Stomach (tissue), 9 donors: ENCODE measurements around the gene MMP8. TPM values are rescaled to one million over a fixed set of nuclear protein-coding genes. Genes with fewer than 3 reads are reported as not detected.
"Not testable (repeated sequence)": the region's sequence is repeated elsewhere in the genome, so short reads cannot be mapped to it uniquely, and the experiment has no call there.

Experiments
- DNase-seq, 2 donors: peaks; one replicate each; pipeline versions ENCODE4 v3.0.0 to v3.0.0-alpha.2; 2013 to 2019
- H3K27ac ChIP-seq, 5 donors: fragments of 200-600 bp in 4 of 5; sonication (generic) in 4 of 5; one replicate each; pipeline ENCODE4 v1.5.1; 2013 to 2019; ENCODE audit warnings: mild to moderate bottlenecking in 1 of 5, moderate library complexity in 1 of 5
- H3K27me3 ChIP-seq, 3 donors: fragments of 200-600 bp; sonication (generic); one replicate each; pipeline ENCODE4 v1.5.1; 2017 to 2019; ENCODE audit warnings: mixed run types in 1 of 3
- H3K36me3 ChIP-seq, 4 donors: fragments of 200-600 bp; sonication (generic); 1 replicate in 3 of 4; 2 replicates in 1 of 4; pipeline ENCODE4 v1.5.1; 2016 to 2019
- H3K4me1 ChIP-seq, 4 donors: fragments of 200-600 bp; sonication (generic); one replicate each; pipeline ENCODE4 v1.5.1; 2016 to 2019
- H3K4me3 ChIP-seq, 4 donors: fragments of 200-600 bp; sonication (generic) in 3 of 4; one replicate each; pipeline ENCODE4 v1.5.1; 2016 to 2019; ENCODE audit warnings: mild to moderate bottlenecking in 1 of 4
- H3K9me3 ChIP-seq, 4 donors: fragments of 200-600 bp; sonication (generic); one replicate each; pipeline ENCODE4 v1.5.1; 2016 to 2019
- EP300 ChIP-seq: sonication (generic); formaldehyde crosslinking; IDR thresholded peaks from one replicate; pipeline ENCODE4 v1.6.1; 2017; ENCODE audit warnings: antibody characterized with exemption
- POLR2A ChIP-seq, 4 donors: fragments of 450-650 bp; IDR thresholded peaks; one replicate each; pipeline ENCODE4 v1.6.1; 2016; ENCODE audit warnings: antibody characterized with exemption in 4 of 4, control low read depth in 2 of 4, mild to moderate bottlenecking in 1 of 4, moderate library complexity in 1 of 4
- POLR2AphosphoS5 ChIP-seq, 3 donors: sonication (generic); formaldehyde crosslinking; IDR thresholded peaks; one replicate each; pipeline ENCODE4 v1.6.1; 2016; ENCODE audit warnings: antibody characterized with exemption in 3 of 3
- WGBS, 5 donors: extraction: QIAGEN DNeasy Blood & Tissue Kit in 3 of 5; methylation state at CpG; one replicate each; pipeline versions ENCODE4 v1.1.5 to v1.1.7; 2013 to 2018; 5-methylcytosine and 5-hydroxymethylcytosine counted together
- intact Hi-C: fragments of 100-400 bp; cut with DNase I; formaldehyde crosslinking; loops from one replicate; pipeline ENCODE4 v1.15.1; 2023; ENCODE audit warnings: low total_unique reads
- polyA plus RNA-seq, 3 donors: library from polyadenylated mRNA; stranded (reverse); fragments of 200-250 nt; gene quantifications; one replicate each; pipeline ENCODE4 v1.2.3, GENCODE V29; 2013
- total RNA-seq, 5 donors: library from RNA; depleted of rRNA; stranded (reverse); fragments of >200 nt; gene quantifications; one replicate each; pipeline versions ENCODE4 v1.1.0 to v1.2.3, GENCODE V29; 2014 to 2016
- TF ChIP-seq, protein P1 (sequence below), 7 experiments: fragments of 450-650 bp in 4 of 7; fragments of 200-600 bp in 3 of 7; sonication (generic) in 3 of 7; IDR thresholded peaks; one replicate each; pipeline ENCODE4 v1.5.1; 2016 to 2019; ENCODE audit warnings: antibody characterized with exemption in 7 of 7, control low read depth in 2 of 7, mild to moderate bottlenecking in 1 of 7
- donor health status: healthy with polysubstance abuse.
- donor health status: Bipolar disorder and iron deficiency.
- donor health status: healthy.

The MMP8 gene
- total and polyA plus RNA-seq, 8 donors = 0.20 to 1.8 (median 0.50) TPM; not detected in 5

DNA sequence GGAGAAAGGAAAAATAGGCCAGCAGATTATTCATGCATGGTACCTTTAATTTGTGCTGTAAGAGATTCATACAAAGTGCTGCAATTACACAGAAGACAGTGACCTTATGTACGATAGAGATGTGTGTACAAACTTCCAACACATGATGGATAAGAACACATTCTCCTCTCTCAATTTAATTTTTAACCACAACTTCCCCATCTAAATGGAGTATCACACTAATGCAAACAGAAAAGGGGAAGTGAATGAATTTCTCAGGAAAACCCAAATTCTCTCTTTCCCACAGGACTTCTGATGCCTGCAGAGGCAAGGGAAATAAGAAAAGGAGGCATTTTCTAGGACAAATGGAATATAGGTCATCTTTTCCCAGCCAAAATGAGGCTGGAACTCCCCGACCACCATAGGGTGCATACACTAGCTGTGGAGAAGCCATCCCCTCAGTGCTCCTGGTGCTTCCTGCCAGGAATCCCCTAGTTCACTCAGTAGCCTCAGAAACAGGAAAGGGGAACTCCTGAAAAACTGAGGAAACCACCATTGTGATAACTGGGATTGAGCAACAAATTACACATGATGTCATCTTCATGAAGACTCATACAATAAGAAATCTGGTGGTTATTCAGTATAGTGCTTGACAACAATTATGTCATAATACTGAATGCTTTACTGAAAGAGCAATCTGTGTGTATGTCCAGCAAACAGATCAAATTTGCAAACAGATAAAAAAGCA is 33.2 kb upstream of the MMP8 start:
- TF ChIP-seq, protein P1, sequence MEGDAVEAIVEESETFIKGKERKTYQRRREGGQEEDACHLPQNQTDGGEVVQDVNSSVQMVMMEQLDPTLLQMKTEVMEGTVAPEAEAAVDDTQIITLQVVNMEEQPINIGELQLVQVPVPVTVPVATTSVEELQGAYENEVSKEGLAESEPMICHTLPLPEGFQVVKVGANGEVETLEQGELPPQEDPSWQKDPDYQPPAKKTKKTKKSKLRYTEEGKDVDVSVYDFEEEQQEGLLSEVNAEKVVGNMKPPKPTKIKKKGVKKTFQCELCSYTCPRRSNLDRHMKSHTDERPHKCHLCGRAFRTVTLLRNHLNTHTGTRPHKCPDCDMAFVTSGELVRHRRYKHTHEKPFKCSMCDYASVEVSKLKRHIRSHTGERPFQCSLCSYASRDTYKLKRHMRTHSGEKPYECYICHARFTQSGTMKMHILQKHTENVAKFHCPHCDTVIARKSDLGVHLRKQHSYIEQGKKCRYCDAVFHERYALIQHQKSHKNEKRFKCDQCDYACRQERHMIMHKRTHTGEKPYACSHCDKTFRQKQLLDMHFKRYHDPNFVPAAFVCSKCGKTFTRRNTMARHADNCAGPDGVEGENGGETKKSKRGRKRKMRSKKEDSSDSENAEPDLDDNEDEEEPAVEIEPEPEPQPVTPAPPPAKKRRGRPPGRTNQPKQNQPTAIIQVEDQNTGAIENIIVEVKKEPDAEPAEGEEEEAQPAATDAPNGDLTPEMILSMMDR (IDR thresholded peaks at IDR 0.05) = no peak
- no peak for TF ChIP-seq POLR2A (IDR thresholded peaks at IDR 0.05)
- TF ChIP-seq POLR2AphosphoS5 (IDR thresholded peaks at IDR 0.05) = no peak
- no peak for TF ChIP-seq EP300
- Histone ChIP-seq H3K27ac (no peak overlapping the region), H3K4me3 (no peak overlapping the region), H3K36me3 (no peaks in the 10 kb centered on the region), H3K27me3 (no peaks in the 10 kb centered on the region), H3K9me3 (no peaks in the 10 kb centered on the region), H3K4me1 (peaks cover 0 to 10% (median 0%) of the 10 kb centered on the region in 4 donors)
- intact Hi-C loops = no loop called here
- 34 to 51% (median 47%) methylated on average over 2 of the region's 2 CpGs for WGBS, 5 donors
- DNase-seq = peak in 1 of 2 donors; percentile 32

DNA sequence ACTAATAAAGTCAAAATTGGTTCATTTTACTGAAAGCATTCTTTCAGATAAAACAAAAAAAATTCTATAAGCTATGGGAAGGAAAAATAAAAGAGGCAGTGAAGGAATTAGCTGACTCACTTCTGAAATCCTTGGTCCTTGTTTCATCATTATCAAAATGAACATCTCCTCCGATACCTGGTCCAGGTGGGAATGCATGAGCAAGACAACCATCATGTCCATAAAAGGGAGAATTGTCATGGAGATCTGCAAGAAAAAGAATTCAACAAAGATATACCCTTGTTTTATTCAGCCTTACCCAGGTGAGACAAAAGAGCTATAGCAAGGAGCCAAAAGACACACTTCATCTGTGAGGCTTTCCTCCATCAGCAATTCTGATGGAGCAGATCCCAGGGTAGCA is 28.5 kb upstream of the MMP8 start:
- intact Hi-C loops = no loop called here

DNA sequence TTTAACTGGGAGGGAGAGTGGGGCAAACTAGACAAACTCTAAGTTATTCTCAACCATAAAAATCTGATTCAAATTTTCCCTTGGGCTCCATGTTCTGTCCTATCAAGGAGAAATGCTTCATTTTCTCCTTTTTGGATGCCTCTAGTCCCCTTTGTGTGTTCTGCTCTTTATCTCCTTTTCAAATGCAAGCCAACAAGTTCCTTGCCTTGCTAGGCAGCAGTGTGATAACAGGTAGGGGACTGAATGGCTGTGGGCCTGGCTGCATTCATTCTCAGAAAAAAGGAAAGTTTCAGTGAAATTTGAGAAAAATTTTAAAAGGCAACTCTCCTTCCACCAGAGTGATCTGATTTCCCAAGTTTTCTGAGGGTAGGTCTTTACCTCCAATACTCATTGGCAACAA is 26.9 kb upstream of the MMP8 start:
- TF ChIP-seq POLR2AphosphoS5 (IDR thresholded peaks at IDR 0.05) = no peak
- no peak for TF ChIP-seq POLR2A (IDR thresholded peaks at IDR 0.05)
- TF ChIP-seq EP300 = no peak
- TF ChIP-seq, protein P1 (IDR thresholded peaks at IDR 0.05) = no peak
- peaks cover 0 to 5% (median 0%) of the 10 kb centered on the region in 4 donors for H3K9me3 ChIP-seq
- H3K4me1 ChIP-seq = no peaks in the 10 kb centered on the region
- no peaks in the 10 kb centered on the region for H3K27me3 ChIP-seq
- no peaks in the 10 kb centered on the region for H3K36me3 ChIP-seq
- intact Hi-C loops = no loop called here
- DNase-seq = no peak
- no peak overlapping the region for H3K27ac ChIP-seq
- no peak overlapping the region for H3K4me3 ChIP-seq

More for the DNA sequence above, 28.5 kb upstream of the MMP8 start:
- Histone ChIP-seq H3K4me1 (peaks cover 0 to 9% (median 0%) of the 10 kb centered on the region in 4 donors), H3K36me3 (no peaks in the 10 kb centered on the region), H3K4me3 (no peak overlapping the region), H3K27me3 (no peaks in the 10 kb centered on the region), H3K9me3 (no peaks in the 10 kb centered on the region), H3K27ac (no peak overlapping the region)
- no peak for DNase-seq
- WGBS, 5 donors = 86 to 96% (median 95%) methylated on average over 1 of the region's 1 CpG
- no peak for TF ChIP-seq EP300
- TF ChIP-seq, protein P1 (IDR thresholded peaks at IDR 0.05) = no peak
- no peak for TF ChIP-seq POLR2AphosphoS5 (IDR thresholded peaks at IDR 0.05)
- TF ChIP-seq POLR2A (IDR thresholded peaks at IDR 0.05) = no peak

DNA sequence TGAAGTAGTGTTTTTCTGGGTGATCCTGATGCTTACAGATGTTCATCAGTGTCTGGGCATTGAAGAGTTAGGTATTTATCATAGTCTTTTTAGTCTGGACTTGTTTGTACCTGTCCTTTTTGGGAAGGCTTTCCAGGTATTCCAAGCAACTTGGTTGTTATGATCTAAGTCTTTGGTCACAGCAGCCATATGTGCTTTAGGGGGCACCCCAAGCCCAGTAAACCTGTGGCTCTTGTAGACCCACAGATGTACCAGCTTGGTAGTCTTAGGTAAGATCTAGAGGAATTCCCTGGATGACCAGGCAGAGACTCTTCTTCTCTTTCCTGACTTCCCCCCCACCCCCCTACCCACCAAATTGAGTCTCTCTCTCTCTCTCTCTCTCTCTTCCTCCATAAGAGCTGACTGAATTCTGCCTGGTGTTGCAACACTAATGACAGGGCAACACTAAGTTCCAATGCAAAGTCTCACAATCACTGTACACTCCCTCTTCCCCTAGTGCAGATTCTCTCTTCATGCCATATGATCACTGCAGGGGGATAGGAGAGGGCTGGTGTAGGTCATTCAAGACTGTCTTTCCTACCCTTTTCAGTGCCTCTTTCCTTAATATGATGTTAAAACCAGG is 24.5 kb upstream of the MMP8 start:
- peaks cover 0 to 5% (median 0%) of the 10 kb centered on the region in 4 donors for H3K9me3 ChIP-seq
- no peak for DNase-seq
- H3K27me3 ChIP-seq = no peaks in the 10 kb centered on the region
- no peak overlapping the region for H3K27ac ChIP-seq
- TF ChIP-seq POLR2AphosphoS5 (IDR thresholded peaks at IDR 0.05) (no peak), EP300 (no peak), POLR2A (IDR thresholded peaks at IDR 0.05) (no peak)
- TF ChIP-seq, protein P1 (IDR thresholded peaks at IDR 0.05) = no peak
- no peaks in the 10 kb centered on the region for H3K36me3 ChIP-seq
- H3K4me1 ChIP-seq = no peaks in the 10 kb centered on the region
- intact Hi-C loops = no loop called here
- no peak overlapping the region for H3K4me3 ChIP-seq

DNA sequence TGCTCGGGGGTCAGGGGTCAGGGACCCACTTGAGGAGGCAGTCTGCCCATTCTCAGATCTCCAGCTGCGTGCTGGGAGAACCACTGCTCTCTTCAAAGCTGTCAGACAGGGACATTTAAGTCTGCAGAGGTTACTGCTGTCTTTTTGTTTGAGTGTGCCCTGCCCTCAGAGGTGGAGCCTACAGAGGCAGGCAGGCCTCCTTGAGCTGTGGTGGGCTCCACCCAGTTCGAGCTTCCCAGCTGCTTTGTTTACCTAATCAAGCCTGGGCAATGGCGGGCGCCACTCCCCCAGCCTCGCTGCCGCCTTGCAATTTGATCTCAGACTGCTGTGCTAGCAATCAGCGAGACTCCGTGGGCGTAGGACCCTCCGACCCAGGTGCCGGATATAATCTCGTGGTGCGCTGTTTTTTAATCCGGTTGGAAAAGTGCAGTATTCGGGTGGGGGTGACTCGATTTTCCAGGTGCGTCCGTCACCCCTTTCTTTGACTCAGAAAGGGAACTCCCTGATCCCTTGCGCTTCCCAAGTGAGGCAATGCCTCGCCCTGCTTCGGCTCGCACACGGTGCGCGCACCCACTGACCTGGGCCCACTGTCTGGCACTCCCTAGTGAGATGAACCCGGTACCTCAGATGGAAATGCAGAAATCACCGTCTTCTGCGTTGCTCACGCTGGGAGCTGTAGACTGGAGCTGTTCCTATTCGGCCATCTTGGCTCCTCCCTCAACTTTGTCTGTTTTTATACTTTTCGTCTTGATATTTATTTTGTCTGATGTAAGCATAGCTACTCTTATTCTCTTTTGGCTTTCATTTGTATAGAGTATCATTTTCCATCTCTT is 22.2 kb upstream of the MMP8 start:
- H3K4me1 ChIP-seq, DNase-seq, H3K27ac ChIP-seq, H3K9me3 ChIP-seq, intact Hi-C loops, H3K36me3 ChIP-seq, H3K27me3 ChIP-seq: not testable (repeated sequence)
- WGBS, 5 donors = 69 to 83% (median 75%) methylated on average over 22 to 32 of the region's 32 CpGs
- H3K4me3 ChIP-seq = peak overlapping the region in 1 of 4 donors; percentile 4
